ENCODE data around the gene SERINC5.

Gene SERINC5

DNA sequence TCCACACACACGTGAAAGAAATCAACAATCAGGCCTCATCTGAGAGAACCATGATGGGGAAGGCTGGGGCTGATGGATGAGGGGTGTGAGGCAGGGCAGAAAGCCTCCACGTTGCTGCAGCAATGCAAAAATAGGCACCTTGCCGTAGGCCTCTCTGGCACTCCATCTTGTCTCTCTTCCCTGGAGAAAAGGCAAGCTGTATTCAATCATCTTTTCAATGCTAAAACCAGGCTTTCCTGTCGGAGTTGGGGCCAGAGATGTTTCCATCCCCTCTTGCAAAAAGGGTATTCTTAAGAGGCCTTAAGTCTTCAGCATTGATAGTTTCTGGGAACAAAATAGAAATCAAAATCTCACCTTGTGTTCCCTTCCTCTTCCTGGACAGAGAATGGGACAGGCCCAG is 139.8 kb downstream of the SERINC5 start:
- no peak for ATAC-seq
- TF ChIP-seq RARB (CRISPR knock-in tag; IDR thresholded peaks at IDR 0.05) (no peak), ZC3H10 (CRISPR knock-in tag; IDR thresholded peaks at IDR 0.05) (no peak), ESRRG (CRISPR knock-in tag; IDR thresholded peaks at IDR 0.05) (no peak), TOX (CRISPR knock-in tag; IDR thresholded peaks at IDR 0.05; ENCODE audit: borderline replicate concordance) (no peak), ZFP3 (CRISPR knock-in tag; IDR thresholded peaks at IDR 0.05) (no peak), ISL1 (CRISPR knock-in tag; IDR thresholded peaks at IDR 0.05) (no peak), ZNF565 (CRISPR knock-in tag; conservative IDR thresholded peaks at IDR 0.05; ENCODE audit: low read depth) (no peak), GLIS3 (CRISPR knock-in tag; IDR thresholded peaks at IDR 0.05) (no peak), ZNF8 (CRISPR knock-in tag; IDR thresholded peaks at IDR 0.05) (no peak), ZFP30 (CRISPR knock-in tag; IDR thresholded peaks at IDR 0.05) (no peak), SNAI2 (CRISPR knock-in tag; IDR thresholded peaks at IDR 0.05) (no peak), PPARA (CRISPR knock-in tag; IDR thresholded peaks at IDR 0.05; ENCODE audit: borderline replicate concordance) (no peak), BACH2 (CRISPR knock-in tag; IDR thresholded peaks at IDR 0.05; ENCODE audit: borderline replicate concordance) (no peak)
- TF ChIP-seq, protein P1, sequence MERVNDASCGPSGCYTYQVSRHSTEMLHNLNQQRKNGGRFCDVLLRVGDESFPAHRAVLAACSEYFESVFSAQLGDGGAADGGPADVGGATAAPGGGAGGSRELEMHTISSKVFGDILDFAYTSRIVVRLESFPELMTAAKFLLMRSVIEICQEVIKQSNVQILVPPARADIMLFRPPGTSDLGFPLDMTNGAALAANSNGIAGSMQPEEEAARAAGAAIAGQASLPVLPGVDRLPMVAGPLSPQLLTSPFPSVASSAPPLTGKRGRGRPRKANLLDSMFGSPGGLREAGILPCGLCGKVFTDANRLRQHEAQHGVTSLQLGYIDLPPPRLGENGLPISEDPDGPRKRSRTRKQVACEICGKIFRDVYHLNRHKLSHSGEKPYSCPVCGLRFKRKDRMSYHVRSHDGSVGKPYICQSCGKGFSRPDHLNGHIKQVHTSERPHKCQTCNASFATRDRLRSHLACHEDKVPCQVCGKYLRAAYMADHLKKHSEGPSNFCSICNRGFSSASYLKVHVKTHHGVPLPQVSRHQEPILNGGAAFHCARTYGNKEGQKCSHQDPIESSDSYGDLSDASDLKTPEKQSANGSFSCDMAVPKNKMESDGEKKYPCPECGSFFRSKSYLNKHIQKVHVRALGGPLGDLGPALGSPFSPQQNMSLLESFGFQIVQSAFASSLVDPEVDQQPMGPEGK (CRISPR knock-in tag; IDR thresholded peaks at IDR 0.05; ENCODE audit: borderline replicate concordance), result no peak
- TF ChIP-seq, protein P2, sequence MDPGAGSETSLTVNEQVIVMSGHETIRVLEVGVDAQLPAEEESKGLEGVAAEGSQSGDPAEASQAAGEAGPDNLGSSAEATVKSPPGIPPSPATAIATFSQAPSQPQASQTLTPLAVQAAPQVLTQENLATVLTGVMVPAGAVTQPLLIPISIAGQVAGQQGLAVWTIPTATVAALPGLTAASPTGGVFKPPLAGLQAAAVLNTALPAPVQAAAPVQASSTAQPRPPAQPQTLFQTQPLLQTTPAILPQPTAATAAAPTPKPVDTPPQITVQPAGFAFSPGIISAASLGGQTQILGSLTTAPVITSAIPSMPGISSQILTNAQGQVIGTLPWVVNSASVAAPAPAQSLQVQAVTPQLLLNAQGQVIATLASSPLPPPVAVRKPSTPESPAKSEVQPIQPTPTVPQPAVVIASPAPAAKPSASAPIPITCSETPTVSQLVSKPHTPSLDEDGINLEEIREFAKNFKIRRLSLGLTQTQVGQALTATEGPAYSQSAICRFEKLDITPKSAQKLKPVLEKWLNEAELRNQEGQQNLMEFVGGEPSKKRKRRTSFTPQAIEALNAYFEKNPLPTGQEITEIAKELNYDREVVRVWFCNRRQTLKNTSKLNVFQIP (CRISPR knock-in tag; IDR thresholded peaks at IDR 0.05; ENCODE audit: borderline replicate concordance, low read depth), result no peak
- TF ChIP-seq, protein P3, sequence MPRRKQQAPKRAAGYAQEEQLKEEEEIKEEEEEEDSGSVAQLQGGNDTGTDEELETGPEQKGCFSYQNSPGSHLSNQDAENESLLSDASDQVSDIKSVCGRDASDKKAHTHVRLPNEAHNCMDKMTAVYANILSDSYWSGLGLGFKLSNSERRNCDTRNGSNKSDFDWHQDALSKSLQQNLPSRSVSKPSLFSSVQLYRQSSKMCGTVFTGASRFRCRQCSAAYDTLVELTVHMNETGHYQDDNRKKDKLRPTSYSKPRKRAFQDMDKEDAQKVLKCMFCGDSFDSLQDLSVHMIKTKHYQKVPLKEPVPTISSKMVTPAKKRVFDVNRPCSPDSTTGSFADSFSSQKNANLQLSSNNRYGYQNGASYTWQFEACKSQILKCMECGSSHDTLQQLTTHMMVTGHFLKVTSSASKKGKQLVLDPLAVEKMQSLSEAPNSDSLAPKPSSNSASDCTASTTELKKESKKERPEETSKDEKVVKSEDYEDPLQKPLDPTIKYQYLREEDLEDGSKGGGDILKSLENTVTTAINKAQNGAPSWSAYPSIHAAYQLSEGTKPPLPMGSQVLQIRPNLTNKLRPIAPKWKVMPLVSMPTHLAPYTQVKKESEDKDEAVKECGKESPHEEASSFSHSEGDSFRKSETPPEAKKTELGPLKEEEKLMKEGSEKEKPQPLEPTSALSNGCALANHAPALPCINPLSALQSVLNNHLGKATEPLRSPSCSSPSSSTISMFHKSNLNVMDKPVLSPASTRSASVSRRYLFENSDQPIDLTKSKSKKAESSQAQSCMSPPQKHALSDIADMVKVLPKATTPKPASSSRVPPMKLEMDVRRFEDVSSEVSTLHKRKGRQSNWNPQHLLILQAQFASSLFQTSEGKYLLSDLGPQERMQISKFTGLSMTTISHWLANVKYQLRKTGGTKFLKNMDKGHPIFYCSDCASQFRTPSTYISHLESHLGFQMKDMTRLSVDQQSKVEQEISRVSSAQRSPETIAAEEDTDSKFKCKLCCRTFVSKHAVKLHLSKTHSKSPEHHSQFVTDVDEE (CRISPR knock-in tag; IDR thresholded peaks at IDR 0.05), result no peak
- TF ChIP-seq, protein P4, sequence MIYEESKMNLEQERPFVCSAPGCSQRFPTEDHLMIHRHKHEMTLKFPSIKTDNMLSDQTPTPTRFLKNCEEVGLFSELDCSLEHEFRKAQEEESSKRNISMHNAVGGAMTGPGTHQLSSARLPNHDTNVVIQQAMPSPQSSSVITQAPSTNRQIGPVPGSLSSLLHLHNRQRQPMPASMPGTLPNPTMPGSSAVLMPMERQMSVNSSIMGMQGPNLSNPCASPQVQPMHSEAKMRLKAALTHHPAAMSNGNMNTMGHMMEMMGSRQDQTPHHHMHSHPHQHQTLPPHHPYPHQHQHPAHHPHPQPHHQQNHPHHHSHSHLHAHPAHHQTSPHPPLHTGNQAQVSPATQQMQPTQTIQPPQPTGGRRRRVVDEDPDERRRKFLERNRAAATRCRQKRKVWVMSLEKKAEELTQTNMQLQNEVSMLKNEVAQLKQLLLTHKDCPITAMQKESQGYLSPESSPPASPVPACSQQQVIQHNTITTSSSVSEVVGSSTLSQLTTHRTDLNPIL (CRISPR knock-in tag; IDR thresholded peaks at IDR 0.05; ENCODE audit: low read depth), result no peak

DNA sequence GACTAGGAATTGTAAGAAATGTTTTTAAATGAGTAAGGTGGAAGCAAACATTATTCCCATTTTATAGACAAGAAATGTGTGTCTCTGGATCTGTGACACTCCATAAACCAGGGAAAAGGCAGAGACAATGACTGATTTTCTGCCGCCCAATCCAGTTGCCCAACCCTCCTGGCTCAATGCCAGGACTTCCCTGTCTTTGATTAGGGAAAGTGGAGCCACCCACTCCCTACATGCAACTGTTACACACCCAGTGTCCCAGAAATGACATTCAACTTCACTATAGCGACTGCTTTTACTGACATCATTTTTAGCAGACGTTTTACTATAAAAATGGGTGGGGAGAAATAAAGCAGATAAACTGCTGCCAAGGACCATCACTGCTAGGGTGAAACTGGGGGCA is 141.0 kb downstream of the SERINC5 start:
- no peak for ATAC-seq
- TF ChIP-seq, protein P3 (CRISPR knock-in tag; IDR thresholded peaks at IDR 0.05), result no peak
- TF ChIP-seq OSR1 (CRISPR knock-in tag; IDR thresholded peaks at IDR 0.05) (no peak), ZNF8 (CRISPR knock-in tag; IDR thresholded peaks at IDR 0.05) (no peak), ARNTL (CRISPR knock-in tag; IDR thresholded peaks at IDR 0.05; ENCODE audit: borderline replicate concordance, low read depth) (no peak), TCF4 (CRISPR knock-in tag; IDR thresholded peaks at IDR 0.05; ENCODE audit: borderline replicate concordance) (no peak), SNAI2 (CRISPR knock-in tag; IDR thresholded peaks at IDR 0.05) (no peak), CSDC2 (CRISPR knock-in tag; IDR thresholded peaks at IDR 0.05) (no peak), ZC3H10 (CRISPR knock-in tag; IDR thresholded peaks at IDR 0.05) (no peak), ZNF565 (CRISPR knock-in tag; conservative IDR thresholded peaks at IDR 0.05; ENCODE audit: low read depth) (no peak), ESRRG (CRISPR knock-in tag; IDR thresholded peaks at IDR 0.05) (no peak), PPARA (CRISPR knock-in tag; IDR thresholded peaks at IDR 0.05; ENCODE audit: borderline replicate concordance) (no peak)
- TF ChIP-seq, protein P2 (CRISPR knock-in tag; IDR thresholded peaks at IDR 0.05; ENCODE audit: borderline replicate concordance, low read depth), result no peak
- TF ChIP-seq, protein P1 (CRISPR knock-in tag; IDR thresholded peaks at IDR 0.05; ENCODE audit: borderline replicate concordance), result no peak
- TF ChIP-seq, protein P5, sequence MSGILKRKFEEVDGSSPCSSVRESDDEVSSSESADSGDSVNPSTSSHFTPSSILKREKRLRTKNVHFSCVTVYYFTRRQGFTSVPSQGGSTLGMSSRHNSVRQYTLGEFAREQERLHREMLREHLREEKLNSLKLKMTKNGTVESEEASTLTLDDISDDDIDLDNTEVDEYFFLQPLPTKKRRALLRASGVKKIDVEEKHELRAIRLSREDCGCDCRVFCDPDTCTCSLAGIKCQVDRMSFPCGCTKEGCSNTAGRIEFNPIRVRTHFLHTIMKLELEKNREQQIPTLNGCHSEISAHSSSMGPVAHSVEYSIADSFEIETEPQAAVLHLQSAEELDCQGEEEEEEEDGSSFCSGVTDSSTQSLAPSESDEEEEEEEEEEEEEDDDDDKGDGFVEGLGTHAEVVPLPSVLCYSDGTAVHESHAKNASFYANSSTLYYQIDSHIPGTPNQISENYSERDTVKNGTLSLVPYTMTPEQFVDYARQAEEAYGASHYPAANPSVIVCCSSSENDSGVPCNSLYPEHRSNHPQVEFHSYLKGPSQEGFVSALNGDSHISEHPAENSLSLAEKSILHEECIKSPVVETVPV (CRISPR knock-in tag; IDR thresholded peaks at IDR 0.05), result no peak
- TF ChIP-seq, protein P4 (CRISPR knock-in tag; IDR thresholded peaks at IDR 0.05; ENCODE audit: low read depth), result no peak

Data from SK-N-SH treated with all-trans-retinoic acid at 6 μM for 48 hours (cell line).